Pancreas (tissue), 10 donors: ENCODE measurements around the gene SEZ6. TPM values are rescaled to one million over a fixed set of nuclear protein-coding genes. Genes with fewer than 3 reads are reported as not detected.

Experiments
- ATAC-seq, 4 donors: fragments of 200-7000 bp; cut with Tn5 transposase; one replicate each; pipeline versions ENCODE4 v1.8.0 to v1.9.1; 2020; ENCODE audit warnings: mild to moderate bottlenecking in 4 of 4, moderate library complexity in 4 of 4
- DNase-seq, 6 donors: peaks; one replicate each; pipeline ENCODE4 v3.0.0-alpha.2; 2020
- FAIRE-seq: peaks from 2 replicates; lab custom pipeline; 2012; peaks lifted over from hg19 to GRCh38; lab: Jason Lieb, UNC
- H3K27ac ChIP-seq, 4 donors: fragments of 200-600 bp; sonication (generic); 1 replicate in 3 of 4; 2 replicates in 1 of 4; pipeline versions ENCODE4 v1.5.0 to v1.8.0; 2020
- H3K27me3 ChIP-seq, 4 donors: fragments of 200-600 bp; one replicate each; pipeline ENCODE4 v1.8.0; 2021
- H3K36me3 ChIP-seq, 3 donors: fragments of 200-600 bp; sonication (generic) in 1 of 3; one replicate each; pipeline versions ENCODE4 v1.5.0 to v1.8.0; 2020 to 2021
- H3K4me1 ChIP-seq, 3 donors: fragments of 200-600 bp; one replicate each; pipeline ENCODE4 v1.8.0; 2021
- H3K4me3 ChIP-seq, 4 donors: fragments of 200-600 bp; sonication (generic) in 2 of 4; one replicate each; pipeline versions ENCODE4 v1.5.0 to v1.8.0; 2020 to 2021
- H3K9me3 ChIP-seq, 4 donors: fragments of 200-600 bp; one replicate each; pipeline ENCODE4 v1.8.0; 2021
- WGBS, 2 donors: extraction: QIAGEN DNeasy Blood & Tissue Kit; methylation state at CpG; one replicate each; pipeline ENCODE4 v1.1.7; 2013; 5-methylcytosine and 5-hydroxymethylcytosine counted together
- intact Hi-C, 3 donors: fragments of 100-400 bp; cut with DNase I; formaldehyde crosslinking; loops; one replicate each; pipeline versions ENCODE4 v1.11.1 to v1.14.2; 2022
- polyA plus RNA-seq, 2 donors: library from polyadenylated mRNA; stranded (reverse); fragments of 200-250 nt; gene quantifications; one replicate each; pipeline ENCODE4 v1.2.3, GENCODE V29; 2013
- total RNA-seq, 6 donors: library from RNA; stranded (reverse); fragmentation: NEBNext Ultra II Directional in 4 of 6; extraction: Animal tissue kit (Norgen Biotek cat#: 25700) in 4 of 6; gene quantifications; one replicate each; pipeline versions ENCODE4 v1.2.1 to v1.2.4, GENCODE V29; 2021 to 2023
- TF ChIP-seq, protein P1 (sequence below), 4 donors: fragments of 200-600 bp; sonication (generic) in 3 of 4; IDR thresholded peaks; one replicate each; pipeline versions ENCODE4 v1.5.0 to v1.8.0; 2021; ENCODE audit warnings: antibody characterized with exemption in 4 of 4
- donor health status: healthy with polysubstance abuse.
- donor health status: DM: no; HTN: no; CAD: no; lungs with moderate emphysema.
- donor health status: DM: no; HTN: no; CAD: no.
- donor health status: control.
- donor health status: control.
- donor health status: Bipolar disorder and iron deficiency.
- donor health status: DM: yes; HTN: yes; CAD: no.
- donor health status: DM: no; HTN: no; CAD: no.
- donor health status: DM: no; HTN: no; CAD: no.
- donor health status: DM: yes; HTN: yes; CAD: no.

SEZ6 gene
- total and polyA plus RNA-seq, 8 donors, result 0.13 to 5.0 (median 0.64) TPM

DNA sequence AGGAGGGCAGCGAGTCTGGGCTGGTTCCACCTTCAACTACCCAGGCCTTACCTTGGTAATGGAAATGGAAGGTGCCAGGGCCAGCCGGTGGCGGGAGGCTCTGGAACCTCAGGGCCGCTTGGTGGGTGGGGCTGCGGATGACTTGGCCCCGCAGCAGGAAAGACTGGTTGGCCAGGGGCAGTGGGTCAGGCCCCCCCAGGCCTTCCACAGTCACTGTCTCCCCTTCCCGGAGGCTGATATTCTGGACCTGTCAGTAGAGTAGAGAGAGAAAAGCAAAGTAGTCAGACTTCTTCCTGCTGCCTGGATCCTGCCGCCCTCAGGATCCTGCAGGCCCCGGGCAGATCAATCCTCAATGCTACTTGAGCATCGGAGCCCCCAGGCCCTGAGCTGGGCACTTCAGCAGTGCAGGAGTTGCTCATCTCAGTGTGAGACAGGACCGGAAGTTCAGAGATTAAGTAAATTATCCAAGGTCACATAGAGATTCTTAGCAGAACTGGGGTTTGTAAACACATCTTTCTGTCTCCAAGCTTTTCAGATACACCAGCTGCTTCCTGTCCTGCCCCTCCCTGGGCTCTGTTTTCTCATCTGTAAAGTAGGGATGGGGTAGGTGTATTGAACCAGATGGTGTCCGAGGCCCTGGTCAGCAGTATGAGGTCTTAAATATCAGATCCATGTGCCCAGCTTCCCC, 36.0 kb downstream of the SEZ6 start:
- no peak for FAIRE-seq
- TF ChIP-seq, protein P1, sequence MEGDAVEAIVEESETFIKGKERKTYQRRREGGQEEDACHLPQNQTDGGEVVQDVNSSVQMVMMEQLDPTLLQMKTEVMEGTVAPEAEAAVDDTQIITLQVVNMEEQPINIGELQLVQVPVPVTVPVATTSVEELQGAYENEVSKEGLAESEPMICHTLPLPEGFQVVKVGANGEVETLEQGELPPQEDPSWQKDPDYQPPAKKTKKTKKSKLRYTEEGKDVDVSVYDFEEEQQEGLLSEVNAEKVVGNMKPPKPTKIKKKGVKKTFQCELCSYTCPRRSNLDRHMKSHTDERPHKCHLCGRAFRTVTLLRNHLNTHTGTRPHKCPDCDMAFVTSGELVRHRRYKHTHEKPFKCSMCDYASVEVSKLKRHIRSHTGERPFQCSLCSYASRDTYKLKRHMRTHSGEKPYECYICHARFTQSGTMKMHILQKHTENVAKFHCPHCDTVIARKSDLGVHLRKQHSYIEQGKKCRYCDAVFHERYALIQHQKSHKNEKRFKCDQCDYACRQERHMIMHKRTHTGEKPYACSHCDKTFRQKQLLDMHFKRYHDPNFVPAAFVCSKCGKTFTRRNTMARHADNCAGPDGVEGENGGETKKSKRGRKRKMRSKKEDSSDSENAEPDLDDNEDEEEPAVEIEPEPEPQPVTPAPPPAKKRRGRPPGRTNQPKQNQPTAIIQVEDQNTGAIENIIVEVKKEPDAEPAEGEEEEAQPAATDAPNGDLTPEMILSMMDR (IDR thresholded peaks at IDR 0.05), result no peak
- no peak overlapping the region for H3K27ac ChIP-seq
- 71 to 76% methylated on average over 12 of the region's 12 CpGs for WGBS, 2 donors
- H3K4me1 ChIP-seq, result peaks cover 0 to 9% (median 8%) of the 10 kb centered on the region in 3 donors
- intact Hi-C loops, result loop anchor here in 2 of 3 donors (10.0 kb wide), 2 partner anchors 75 to 145 kb away; partner anchors contain the start of gene PIPOX (in 1 of the 2)
- peak in 1 of 6 donors; percentile 42 for DNase-seq
- no peaks in the 10 kb centered on the region for H3K36me3 ChIP-seq
- no peak for ATAC-seq
- H3K4me3 ChIP-seq, result no peak overlapping the region
- H3K9me3 ChIP-seq, result no peaks in the 10 kb centered on the region
- H3K27me3 ChIP-seq, result no peaks in the 10 kb centered on the region

DNA sequence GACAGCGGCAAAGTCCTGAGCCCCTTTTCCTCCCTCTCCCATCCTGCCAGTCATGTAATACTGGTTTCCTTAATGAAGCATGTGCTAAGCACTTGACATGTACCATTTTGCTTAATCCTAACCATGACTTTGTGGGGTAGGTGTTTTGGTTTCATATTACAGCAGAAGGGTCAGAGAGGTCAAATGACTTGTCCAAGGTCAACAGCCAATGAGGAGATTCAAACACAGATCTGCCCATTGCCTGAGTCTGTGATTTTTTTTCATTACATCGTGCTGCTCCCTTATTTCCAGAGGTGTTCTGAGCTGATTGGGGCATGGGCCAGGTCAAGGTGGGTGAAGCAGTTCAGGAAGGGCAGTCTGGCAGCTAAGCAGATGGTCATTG, 36.9 kb downstream of the SEZ6 start:
- Histone ChIP-seq H3K36me3 (no peaks in the 10 kb centered on the region), H3K9me3 (no peaks in the 10 kb centered on the region), H3K27me3 (no peaks in the 10 kb centered on the region), H3K4me1 (peaks cover 0 to 9% (median 8%) of the 10 kb centered on the region in 3 donors), H3K4me3 (no peak overlapping the region), H3K27ac (no peak overlapping the region)
- no peak for ATAC-seq
- intact Hi-C loops, result loop anchor here in 1 of 3 donors (10.0 kb wide), 1 partner anchor 146 kb away; no protein-coding TSS in a partner anchor
- 57 to 59% methylated on average over 2 of the region's 2 CpGs for WGBS, 2 donors
- FAIRE-seq, result no peak
- TF ChIP-seq, protein P1 (IDR thresholded peaks at IDR 0.05), result no peak
- no peak for DNase-seq

DNA sequence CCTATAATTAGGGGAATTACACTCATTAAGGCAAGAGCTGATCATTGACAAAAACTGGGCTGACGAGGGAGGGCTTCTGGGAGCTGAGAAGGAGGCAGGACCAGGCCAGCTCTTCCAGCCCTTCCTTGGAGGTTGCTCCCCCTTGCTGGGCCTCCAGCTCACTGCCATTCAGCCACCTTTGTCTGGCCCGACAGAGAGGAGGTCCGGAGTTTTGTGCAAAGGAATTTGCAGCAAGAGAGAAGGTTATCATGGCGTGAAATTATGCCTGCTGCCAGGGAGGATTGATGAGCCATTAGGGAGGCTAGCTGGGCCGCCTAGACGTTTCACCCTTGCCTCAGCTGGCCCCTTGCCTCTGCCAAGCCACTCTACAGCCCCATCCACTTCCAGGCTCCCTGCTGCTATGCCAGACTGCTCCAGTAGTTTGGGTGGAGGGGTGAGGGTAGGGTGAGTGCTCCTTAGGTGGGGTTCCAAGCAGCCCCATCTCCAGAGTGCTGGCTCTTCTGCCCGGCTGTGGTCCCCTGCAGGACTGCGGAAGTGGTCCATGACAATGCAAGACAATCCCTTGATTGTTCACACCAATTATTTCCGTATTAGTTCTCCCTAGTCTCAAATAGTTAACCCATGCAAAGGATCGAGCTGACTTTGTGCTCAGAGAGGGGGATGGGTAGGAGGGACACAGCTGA, 37.5 kb downstream of the SEZ6 start:
- Histone ChIP-seq H3K4me1 (peaks cover 0 to 9% (median 8%) of the 10 kb centered on the region in 3 donors), H3K4me3 (no peak overlapping the region), H3K27ac (no peak overlapping the region), H3K9me3 (no peaks in the 10 kb centered on the region), H3K27me3 (no peaks in the 10 kb centered on the region), H3K36me3 (no peaks in the 10 kb centered on the region)
- WGBS, 2 donors, result 51 to 64% methylated on average over 10 of the region's 10 CpGs
- TF ChIP-seq, protein P1 (IDR thresholded peaks at IDR 0.05), result no peak
- FAIRE-seq, result no peak
- no peak for DNase-seq
- peak in 2 of 4 donors; percentile 19 to 35 for ATAC-seq
- intact Hi-C loops, result loop anchor here in 1 of 3 donors (10.0 kb wide), 1 partner anchor 146 kb away; no protein-coding TSS in a partner anchor

DNA sequence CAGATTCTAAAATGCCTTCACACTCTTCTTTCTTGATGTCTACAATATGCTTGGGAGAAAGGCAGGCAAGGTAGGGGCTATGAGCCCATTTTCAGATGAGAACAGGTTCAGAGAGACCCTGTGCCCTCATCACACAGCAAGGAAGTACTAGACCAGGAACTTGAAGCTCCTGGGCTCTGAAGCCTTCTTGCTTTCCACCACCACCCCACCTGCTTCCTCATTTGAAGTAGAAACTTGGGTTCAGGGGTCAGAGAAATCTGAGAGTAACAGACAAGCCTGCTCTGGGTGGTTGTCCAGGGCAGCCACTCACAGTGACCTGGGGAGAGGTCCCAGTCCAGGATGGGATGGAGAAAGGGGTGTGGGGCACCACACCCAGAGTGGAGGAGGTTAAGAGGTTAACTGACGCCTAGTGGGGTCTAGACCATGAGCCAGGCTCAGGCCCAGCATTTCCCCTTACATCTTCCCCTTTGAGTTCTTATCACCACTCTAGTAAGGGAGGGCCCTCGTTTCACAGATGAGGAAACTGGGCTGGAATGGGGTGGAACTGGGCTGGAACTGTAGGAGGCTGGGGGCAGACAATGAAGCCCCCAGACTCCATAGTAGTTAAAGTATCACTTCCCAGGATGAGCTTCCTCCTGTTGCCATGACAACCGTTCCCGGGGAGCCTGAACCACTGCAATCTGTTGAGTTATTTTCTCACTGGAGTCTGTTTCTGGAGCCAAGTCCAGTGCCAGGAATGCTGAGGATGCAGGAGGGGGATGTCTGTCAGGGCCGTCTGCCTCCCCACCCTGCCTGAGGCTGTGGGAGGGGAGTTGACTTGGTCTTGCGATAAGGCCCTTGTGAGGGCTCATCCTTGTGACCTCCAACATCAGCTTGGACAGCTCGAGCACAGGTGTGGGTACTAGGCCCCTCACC, 38.4 kb downstream of the SEZ6 start:
- H3K4me3 ChIP-seq, result no peak overlapping the region
- peak in 1 of 4 donors; percentile 7 for ATAC-seq
- DNase-seq, result no peak
- intact Hi-C loops, result loop anchor here in 2 of 3 donors (2.0 to 10.0 kb wide), 2 partner anchors 145 to 147 kb away; no protein-coding TSS in a partner anchor
- H3K36me3 ChIP-seq, result no peaks in the 10 kb centered on the region
- peaks cover 0 to 9% (median 8%) of the 10 kb centered on the region in 3 donors for H3K4me1 ChIP-seq
- H3K9me3 ChIP-seq, result no peaks in the 10 kb centered on the region
- H3K27me3 ChIP-seq, result no peaks in the 10 kb centered on the region
- WGBS, 2 donors, result 58 to 60% methylated on average over 7 of the region's 7 CpGs
- no peak overlapping the region for H3K27ac ChIP-seq
- TF ChIP-seq, protein P1 (IDR thresholded peaks at IDR 0.05), result no peak
- no peak for FAIRE-seq
